ENCODE results near the gene ZNF316.
"Not testable (repeated sequence)": the region's sequence is repeated elsewhere in the genome, so short reads cannot be mapped to it uniquely, and the experiment has no call there.

The ZNF316 gene

GRCh38 chr7:6648066-6648814 lies 11.1 kb downstream of the ZNF316 start:
- no peak for DNase-seq

GRCh38 chr7:6648815-6649104 lies 11.6 kb downstream of the ZNF316 start:
- no peak for DNase-seq

GRCh38 chr7:6649241-6649961 lies 12.3 kb downstream of the ZNF316 start:
- DNase-seq = no peak

GRCh38 chr7:6650086-6650485 lies 13.0 kb downstream of the ZNF316 start:
- DNase-seq = no peak

GRCh38 chr7:6650521-6651011 lies 13.4 kb downstream of the ZNF316 start:
- DNase-seq = no peak

GRCh38 chr7:6651851-6652445 lies 14.8 kb downstream of the ZNF316 start:
- DNase-seq = no peak

- no peak for DNase-seq
These were observed 15.4 kb downstream of the ZNF316 start for GRCh38 chr7:6652446-6653011.

- DNase-seq = no peak
These were observed 16.2 kb downstream of the ZNF316 start for GRCh38 chr7:6653071-6654003.

- no peak for DNase-seq
These were observed 17.2 kb downstream of the ZNF316 start for GRCh38 chr7:6654113-6654841.

GRCh38 chr7:6654842-6655610 lies 17.9 kb downstream of the ZNF316 start:
- DNase-seq = no peak

GRCh38 chr7:6655636-6656385 lies 18.7 kb downstream of the ZNF316 start:
- DNase-seq = no peak

- DNase-seq = no peak
These were observed 19.3 kb downstream of the ZNF316 start for GRCh38 chr7:6656413-6656812.

GRCh38 chr7:6658618-6659345 lies 21.7 kb downstream of the ZNF316 start:
- no peak for DNase-seq

GRCh38 chr7:6670851-6671250 lies 33.7 kb downstream of the ZNF316 start:
- DNase-seq = not testable (repeated sequence)

- DNase-seq = no peak
These were observed 38.8 kb downstream of the ZNF316 start for GRCh38 chr7:6675807-6676405.

GRCh38 chr7:6680146-6680545 lies 43.0 kb downstream of the ZNF316 start:
- DNase-seq = no peak

- DNase-seq = no peak
These were observed 54.0 kb downstream of the ZNF316 start for GRCh38 chr7:6691103-6691502.

- DNase-seq = no peak
These were observed 54.5 kb downstream of the ZNF316 start for GRCh38 chr7:6691609-6692106.

GRCh38 chr7:6700793-6701192 lies 63.7 kb downstream of the ZNF316 start:
- no peak for DNase-seq
